NCI-H2081 treated with DMSO at 0.1 percent for 48 hours (cell line): ENCODE data around the gene HHAT.

Experiments
- DNase-seq: peaks from one replicate; lab custom pipeline; 2025; lab: John Stamatoyannopoulos, UW

HHAT gene

GRCh38 chr1:210685295-210685650 is 356.6 kb downstream of the HHAT start:
- no peak for DNase-seq

- no peak for DNase-seq
Measured at GRCh38 chr1:210686841-210687240, 358.1 kb downstream of the HHAT start.

DNA sequence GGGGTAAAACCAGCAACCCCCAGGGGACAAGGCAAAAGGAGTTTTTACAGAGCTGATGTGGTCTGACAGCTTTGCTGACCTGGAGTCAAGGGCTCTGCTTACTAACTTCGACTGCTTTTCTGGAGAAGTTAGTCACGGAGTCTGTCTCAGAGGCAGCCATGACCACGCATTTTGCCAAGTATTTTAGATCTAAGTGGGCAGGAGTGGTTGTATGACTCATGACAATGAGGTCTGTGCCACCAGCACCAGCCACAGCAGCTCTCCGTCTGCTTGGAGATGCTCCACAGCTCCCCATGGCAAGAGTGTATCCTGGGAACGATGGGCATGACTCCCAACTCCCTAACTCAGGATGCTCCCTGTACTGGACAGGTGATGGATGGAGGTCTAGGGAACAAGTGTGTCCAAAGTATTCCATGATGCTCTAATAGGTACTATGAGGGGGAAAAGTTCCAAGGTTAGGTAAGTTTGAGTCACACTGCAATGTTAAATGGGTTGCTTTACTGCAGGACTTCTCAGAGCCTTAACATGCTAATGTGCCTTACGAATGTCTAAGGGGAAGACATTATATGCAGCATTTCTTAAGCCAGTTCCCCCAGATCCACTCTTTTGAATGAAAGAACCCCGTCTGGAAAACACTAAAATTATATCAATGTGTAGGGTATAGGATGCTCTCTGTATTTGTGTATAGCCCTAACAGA is 359.0 kb downstream of the HHAT start:
- DNase-seq, result no peak

DNA sequence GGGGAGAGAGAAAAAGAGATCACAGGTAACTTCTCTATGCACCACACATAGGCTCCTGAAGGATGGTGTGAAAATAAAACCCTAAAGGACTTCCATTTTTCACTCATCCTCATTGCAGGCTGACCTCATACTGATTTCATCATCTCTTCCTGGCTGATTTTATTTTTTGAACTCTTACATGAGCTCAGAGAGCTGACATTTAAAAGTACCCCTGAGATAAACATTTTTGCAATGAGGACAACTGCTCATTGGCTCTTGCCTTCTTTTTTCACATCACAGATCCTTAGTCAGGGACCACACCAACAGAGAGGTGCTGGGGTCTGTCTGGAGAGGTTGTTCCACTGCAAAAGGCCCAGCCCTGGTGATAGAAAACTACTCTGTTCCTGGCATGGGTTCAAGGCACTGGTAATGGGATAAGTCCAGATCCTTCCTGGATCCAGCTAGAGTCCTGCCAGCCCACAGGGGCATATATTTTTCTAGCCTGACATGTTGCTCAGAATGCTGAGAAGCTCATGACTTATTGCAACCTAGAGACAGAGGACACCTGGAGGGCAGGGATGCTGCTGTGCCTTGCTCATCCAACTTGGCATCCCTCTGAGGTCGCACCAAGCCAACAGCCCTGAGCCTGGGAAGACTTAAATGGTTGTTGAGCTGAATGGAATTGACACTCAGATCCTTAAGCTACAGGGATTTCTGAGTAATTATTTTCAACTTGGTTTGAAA is 360.0 kb downstream of the HHAT start:
- no peak for DNase-seq

GRCh38 chr1:210689826-210690225 is 361.1 kb downstream of the HHAT start:
- no peak for DNase-seq

DNA sequence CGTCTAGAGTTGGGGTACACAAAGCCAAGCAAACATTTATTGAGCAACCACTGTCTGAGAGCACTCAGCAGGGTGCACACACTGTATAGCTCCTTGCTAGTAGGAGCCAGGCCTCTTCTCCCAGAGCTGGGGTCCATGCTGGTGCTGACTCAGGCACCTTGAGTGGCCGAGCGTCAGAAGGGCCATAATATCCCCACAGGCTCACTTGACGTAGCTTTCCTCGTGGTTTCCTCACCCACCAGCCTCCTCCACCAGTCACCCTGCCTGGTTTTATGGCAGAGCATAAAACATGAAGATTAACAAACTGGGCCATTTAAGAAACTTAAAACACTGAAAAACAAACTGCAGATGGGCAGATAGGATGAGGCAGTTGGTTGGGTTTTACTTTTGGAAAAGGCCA is 361.5 kb downstream of the HHAT start:
- DNase-seq, result no peak

- peak; percentile 50 for DNase-seq
Measured at GRCh38 chr1:210691039-210691610, 362.4 kb downstream of the HHAT start.

GRCh38 chr1:210692796-210693195 is 364.1 kb downstream of the HHAT start:
- no peak for DNase-seq

- DNase-seq, result no peak
Measured at GRCh38 chr1:210695026-210695425, 366.3 kb downstream of the HHAT start.

DNA sequence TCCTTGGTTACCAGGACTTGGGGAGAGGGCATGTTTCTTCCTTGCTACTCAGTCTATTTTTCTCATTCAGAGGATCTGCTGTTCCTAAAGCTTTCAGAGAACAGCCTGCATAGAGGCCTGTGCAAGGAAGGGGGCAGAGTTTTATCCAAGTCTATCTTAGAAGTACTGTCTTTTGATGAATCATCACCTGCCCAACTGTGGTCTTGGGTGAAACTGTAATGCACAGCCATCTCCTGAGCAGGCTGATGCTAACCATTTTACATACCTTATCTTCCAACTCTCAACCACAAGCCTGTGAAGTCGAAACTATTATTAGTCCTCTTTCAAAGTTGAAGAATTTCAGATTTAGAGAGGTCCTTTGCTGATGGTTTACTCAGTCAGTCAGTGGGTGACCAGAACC is 368.0 kb downstream of the HHAT start:
- no peak for DNase-seq

GRCh38 chr1:210697185-210697584 is 368.5 kb downstream of the HHAT start:
- DNase-seq, result no peak

DNA sequence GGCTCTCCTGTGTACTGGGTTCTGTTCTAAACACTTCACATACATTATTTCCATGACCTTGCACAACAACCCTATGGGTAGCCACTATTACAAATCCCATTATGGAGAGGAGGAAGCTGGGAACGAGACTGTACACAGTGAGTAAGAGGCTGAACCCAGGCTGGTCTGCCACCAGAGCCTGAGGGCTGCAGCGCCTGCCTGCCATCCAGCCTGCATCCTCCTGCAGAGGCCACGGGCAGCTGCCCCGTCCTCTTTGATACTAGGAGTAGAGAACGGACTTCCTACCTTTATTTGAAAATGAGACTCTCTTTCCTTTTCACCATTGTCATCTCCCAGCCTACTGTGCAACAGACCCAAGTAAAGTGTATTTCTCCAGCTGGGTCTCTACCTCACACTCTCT is 370.0 kb downstream of the HHAT start:
- DNase-seq, result no peak

DNA sequence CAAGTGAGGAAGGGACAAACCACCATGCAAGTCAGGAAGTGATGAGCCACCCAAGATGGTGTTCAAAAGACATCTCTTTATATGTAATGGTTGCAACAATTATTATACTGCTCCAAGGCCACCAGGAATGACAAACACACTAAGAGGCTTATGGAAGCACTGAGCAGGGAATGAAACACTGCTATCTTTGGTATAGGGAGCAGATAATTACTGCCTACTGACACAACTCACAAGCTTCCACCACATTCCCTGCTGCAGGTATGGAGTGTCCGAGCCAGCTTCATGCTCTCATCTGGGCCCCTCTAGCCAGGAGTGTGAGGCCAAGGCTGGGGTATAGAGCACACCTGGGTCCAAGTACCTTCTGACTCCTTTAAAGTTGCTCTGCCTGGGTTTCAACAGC is 371.4 kb downstream of the HHAT start:
- DNase-seq, result no peak

GRCh38 chr1:210700511-210700910 is 371.8 kb downstream of the HHAT start:
- DNase-seq, result no peak

DNA sequence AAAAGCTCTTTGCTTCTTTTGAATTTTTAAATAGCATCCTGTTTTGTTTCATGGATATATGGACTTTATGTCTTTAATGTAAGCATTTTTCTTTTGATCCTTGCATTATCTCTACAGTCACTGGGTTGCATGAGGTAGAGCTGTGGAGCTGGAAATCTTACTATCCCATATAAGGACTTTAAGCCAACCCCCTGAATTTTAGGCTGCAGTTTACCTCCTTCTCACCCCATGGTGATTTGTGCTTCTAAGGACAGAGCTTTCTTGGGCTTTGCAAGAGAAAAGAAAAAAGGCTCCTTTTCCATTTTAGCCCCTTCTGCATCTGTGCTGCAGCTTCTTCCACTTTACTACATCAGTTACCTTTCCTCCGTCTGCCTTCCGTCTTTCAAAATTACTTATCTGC is 373.8 kb downstream of the HHAT start:
- no peak for DNase-seq

DNA sequence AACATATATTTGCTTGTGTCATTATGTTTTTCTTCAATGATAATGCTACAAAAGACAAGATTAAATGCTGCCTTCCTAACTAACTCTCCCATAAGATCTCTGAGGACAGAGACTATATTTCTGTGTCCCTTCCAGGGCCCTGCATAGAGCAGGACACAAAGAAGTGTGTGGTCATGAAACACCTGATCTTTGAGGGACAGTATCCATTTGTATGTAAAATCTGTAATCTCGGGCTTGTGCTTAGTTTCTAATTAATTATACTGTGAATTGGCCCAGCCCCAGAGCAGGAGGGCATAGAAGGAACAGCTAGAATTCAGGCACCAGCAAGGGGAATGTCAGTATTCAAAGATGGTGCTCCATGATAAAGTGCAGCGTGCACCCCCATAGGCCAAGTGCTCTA is 374.9 kb downstream of the HHAT start:
- DNase-seq, result no peak

DNA sequence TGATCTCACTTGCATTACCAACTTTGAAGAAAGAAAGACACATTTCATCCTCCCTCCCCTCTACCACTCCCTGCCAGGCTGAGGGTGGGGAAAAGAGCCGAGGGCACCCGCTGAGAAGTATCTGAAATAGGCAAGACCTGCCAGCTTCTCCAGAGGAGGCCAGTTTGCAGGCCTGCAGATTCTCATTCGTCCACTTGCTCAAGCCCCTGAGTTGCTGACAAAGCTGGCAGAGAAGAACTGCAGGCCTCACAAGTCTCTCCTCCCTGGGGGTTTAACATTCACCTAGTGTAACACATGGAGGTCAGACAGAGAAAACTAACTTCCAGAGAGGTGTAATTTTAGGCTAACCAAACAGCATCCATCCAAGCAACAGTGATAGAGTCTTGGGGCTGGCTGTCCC is 376.4 kb downstream of the HHAT start:
- DNase-seq, result no peak

DNA sequence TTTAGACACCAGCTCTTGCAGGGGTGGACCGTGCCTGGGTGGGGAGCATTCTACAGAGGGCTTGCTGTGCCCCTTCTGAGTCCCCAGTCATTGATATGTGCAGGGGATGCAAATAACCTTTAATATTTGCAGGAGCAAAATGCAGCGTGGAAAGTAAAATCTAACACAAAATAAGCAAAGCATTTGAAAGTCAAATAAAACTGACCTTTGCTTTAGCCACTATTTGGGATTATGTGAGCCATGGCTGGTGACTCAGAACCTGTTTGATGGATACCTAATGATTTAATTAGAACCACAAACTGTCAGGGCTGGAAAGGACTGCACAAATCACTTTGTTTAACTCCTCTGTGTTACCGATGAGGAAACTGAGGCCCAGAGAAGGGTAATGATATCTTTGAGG is 377.5 kb downstream of the HHAT start:
- DNase-seq, result no peak

DNA sequence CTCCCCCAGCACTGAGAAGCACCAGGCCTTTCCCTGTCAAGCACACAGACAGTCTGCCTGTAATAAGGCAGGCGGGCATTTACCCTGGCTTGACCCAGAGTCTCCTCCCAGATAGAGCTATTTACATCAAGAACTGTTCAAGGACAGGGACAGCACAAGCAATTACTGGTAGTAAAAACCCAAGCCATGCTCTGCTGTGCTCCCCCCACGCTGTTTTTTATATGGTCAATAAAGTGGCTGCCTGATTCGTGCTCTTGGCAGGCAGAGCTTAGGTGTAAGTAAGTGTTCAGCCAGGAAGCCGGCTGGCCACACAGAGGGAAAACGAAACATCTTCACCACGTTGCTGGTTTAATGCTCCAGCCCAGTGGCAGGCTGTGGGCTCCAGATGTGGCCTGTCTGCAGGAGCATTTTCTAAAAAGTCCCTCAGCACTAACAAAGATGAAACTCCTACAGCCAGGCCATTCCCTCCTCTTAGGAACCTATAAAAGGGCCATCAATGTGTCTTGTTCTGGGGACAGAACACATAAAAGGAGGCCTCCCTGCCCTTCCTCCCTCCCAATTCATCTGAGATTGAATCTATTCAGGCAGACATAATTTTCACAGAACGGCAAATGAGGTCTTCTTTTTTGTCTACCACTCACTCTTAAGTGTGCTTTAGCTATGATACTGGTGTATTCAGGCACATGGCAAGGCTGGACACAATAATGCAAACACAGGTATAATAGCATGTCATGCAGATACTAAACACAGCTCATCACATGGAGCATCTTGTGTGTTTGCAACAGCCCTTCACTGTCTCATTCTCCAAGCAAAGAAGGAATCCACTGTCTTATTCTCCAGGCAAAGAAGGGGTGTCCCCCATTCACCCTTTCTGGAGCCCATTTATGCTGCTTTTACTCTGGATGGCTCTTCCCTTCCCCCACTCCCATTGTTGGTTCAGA is 378.9 kb downstream of the HHAT start:
- DNase-seq, result no peak

- no peak for DNase-seq
Measured at GRCh38 chr1:210709701-210710100, 381.0 kb downstream of the HHAT start.

- DNase-seq, result no peak
Measured at GRCh38 chr1:210711825-210712612, 383.3 kb downstream of the HHAT start.

DNA sequence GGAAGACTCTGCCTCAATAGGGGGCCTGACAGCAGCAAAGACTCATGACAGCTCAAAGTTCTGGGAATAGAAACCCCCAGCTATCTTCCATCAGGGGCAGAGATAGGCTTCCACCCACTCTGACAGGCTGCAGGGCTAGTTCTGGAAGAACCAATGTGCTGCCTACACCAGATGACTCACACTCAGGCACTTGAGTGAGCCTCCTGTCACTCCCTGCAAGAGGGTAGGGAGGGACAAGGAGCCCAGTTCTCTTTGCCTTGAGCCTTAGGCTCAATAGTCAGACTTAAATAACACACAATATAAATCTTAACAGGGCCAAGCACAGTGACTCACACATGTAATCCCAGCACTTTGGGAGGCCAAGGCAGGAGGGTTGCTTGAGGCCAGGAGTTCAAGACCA is 386.4 kb downstream of the HHAT start:
- no peak for DNase-seq
